Tibial nerve (tissue), 4 donors: Measurements from ENCODE around the gene CD6.

Source experiments
- EP300 ChIP-seq, 2 donors: sonication (generic); formaldehyde crosslinking; IDR thresholded peaks; one replicate each; pipeline ENCODE4 v1.6.1; 2017; ENCODE audit warnings: antibody characterized with exemption in 2 of 2, mild to moderate bottlenecking in 1 of 2
- POLR2A ChIP-seq, 2 donors: fragments of 450-650 bp; IDR thresholded peaks; one replicate each; pipeline ENCODE4 v1.6.1; 2017; ENCODE audit warnings: antibody characterized with exemption in 2 of 2, mild to moderate bottlenecking in 2 of 2, moderate library complexity in 2 of 2
- TF ChIP-seq, protein P1 (sequence below), 5 experiments: fragments of 200-600 bp in 3 of 5; fragments of 450-650 bp in 2 of 5; sonication (generic) in 3 of 5; IDR thresholded peaks; one replicate each; pipeline ENCODE4 v1.5.1; 2016 to 2019; ENCODE audit warnings: antibody characterized with exemption in 5 of 5, mild to moderate bottlenecking in 3 of 5, moderate library complexity in 2 of 5

DNA sequence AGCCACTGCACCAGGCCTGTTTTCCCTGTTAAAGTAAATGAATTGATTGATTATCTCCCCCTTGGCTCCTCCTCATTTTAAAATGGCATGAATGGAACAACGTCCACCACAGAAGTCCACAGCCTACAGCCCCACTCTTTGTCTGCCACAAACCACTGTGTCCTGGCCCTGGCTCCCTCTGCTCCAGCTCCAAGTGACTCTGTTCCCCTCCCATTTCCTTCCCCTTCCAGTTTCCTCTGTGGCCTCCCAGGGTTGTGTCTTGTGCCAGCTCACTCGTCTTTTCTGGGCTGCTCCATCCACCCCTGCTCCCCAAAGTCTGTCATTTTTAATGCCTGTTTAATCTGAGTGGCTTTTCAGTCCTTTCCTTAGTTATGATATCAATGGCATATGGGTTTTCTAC, 78.4 kb downstream of the CD6 start:
- TF ChIP-seq, protein P1, sequence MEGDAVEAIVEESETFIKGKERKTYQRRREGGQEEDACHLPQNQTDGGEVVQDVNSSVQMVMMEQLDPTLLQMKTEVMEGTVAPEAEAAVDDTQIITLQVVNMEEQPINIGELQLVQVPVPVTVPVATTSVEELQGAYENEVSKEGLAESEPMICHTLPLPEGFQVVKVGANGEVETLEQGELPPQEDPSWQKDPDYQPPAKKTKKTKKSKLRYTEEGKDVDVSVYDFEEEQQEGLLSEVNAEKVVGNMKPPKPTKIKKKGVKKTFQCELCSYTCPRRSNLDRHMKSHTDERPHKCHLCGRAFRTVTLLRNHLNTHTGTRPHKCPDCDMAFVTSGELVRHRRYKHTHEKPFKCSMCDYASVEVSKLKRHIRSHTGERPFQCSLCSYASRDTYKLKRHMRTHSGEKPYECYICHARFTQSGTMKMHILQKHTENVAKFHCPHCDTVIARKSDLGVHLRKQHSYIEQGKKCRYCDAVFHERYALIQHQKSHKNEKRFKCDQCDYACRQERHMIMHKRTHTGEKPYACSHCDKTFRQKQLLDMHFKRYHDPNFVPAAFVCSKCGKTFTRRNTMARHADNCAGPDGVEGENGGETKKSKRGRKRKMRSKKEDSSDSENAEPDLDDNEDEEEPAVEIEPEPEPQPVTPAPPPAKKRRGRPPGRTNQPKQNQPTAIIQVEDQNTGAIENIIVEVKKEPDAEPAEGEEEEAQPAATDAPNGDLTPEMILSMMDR (IDR thresholded peaks at IDR 0.05): no peak
- TF ChIP-seq POLR2A (IDR thresholded peaks at IDR 0.05): no peak
- TF ChIP-seq EP300 (IDR thresholded peaks at IDR 0.05): no peak
